ENCODE results near the gene ATP11A.
"Not testable (repeated sequence)": the region's sequence is repeated elsewhere in the genome, so short reads cannot be mapped to it uniquely, and the experiment has no call there.

The ATP11A gene

GRCh38 chr13:112774829-112775565 lies 85.2 kb downstream of the ATP11A start:
- DNase-seq (ENCODE audit: low read depth, low spot score), result no peak

GRCh38 chr13:112775791-112776279 lies 86.0 kb downstream of the ATP11A start:
- no peak for DNase-seq (ENCODE audit: low read depth, low spot score)

- DNase-seq (ENCODE audit: low read depth, low spot score), result no peak
Measured at GRCh38 chr13:112776354-112776753, 86.5 kb downstream of the ATP11A start.

GRCh38 chr13:112776971-112777370 lies 87.1 kb downstream of the ATP11A start:
- no peak for DNase-seq (ENCODE audit: low read depth, low spot score)

- no peak for DNase-seq (ENCODE audit: low read depth, low spot score)
Measured at GRCh38 chr13:112777637-112778406, 88.0 kb downstream of the ATP11A start.

GRCh38 chr13:112779856-112780604 lies 90.2 kb downstream of the ATP11A start:
- DNase-seq (ENCODE audit: low read depth, low spot score), result no peak

GRCh38 chr13:112781287-112781686 lies 91.4 kb downstream of the ATP11A start:
- DNase-seq (ENCODE audit: low read depth, low spot score), result no peak

- no peak for DNase-seq (ENCODE audit: low read depth, low spot score)
Measured at GRCh38 chr13:112781881-112782361, 92.1 kb downstream of the ATP11A start.

- no peak for DNase-seq (ENCODE audit: low read depth, low spot score)
Measured at GRCh38 chr13:112782429-112783010, 92.7 kb downstream of the ATP11A start.

GRCh38 chr13:112783135-112783977 lies 93.5 kb downstream of the ATP11A start:
- DNase-seq (ENCODE audit: low read depth, low spot score), result no peak

- DNase-seq (ENCODE audit: low read depth, low spot score), result no peak
Measured at GRCh38 chr13:112783978-112784371, 94.1 kb downstream of the ATP11A start.

- no peak for DNase-seq (ENCODE audit: low read depth, low spot score)
Measured at GRCh38 chr13:112784811-112785482, 95.1 kb downstream of the ATP11A start.

- no peak for DNase-seq (ENCODE audit: low read depth, low spot score)
Measured at GRCh38 chr13:112785483-112785856, 95.6 kb downstream of the ATP11A start.

GRCh38 chr13:112786810-112787209 lies 97.0 kb downstream of the ATP11A start:
- not testable (repeated sequence) for DNase-seq (ENCODE audit: low read depth, low spot score)

GRCh38 chr13:112790735-112791641 lies 101.2 kb downstream of the ATP11A start:
- no peak for DNase-seq (ENCODE audit: low read depth, low spot score)

- DNase-seq (ENCODE audit: low read depth, low spot score), result no peak
Measured at GRCh38 chr13:112791663-112792440, 102.0 kb downstream of the ATP11A start.

- DNase-seq (ENCODE audit: low read depth, low spot score), result no peak
Measured at GRCh38 chr13:112792511-112792910, 102.7 kb downstream of the ATP11A start.

All from ELF-1 (cell line).